Right ventricle myocardium superior (tissue), 1 donor: ENCODE data around the gene SLC29A3. TPM values are rescaled to one million over a fixed set of nuclear protein-coding genes. Genes with fewer than 3 reads are reported as not detected.
"Not testable (repeated sequence)": the region's sequence is repeated elsewhere in the genome, so short reads cannot be mapped to it uniquely, and the experiment has no call there.

Experiments used
- ATAC-seq: fragments of 200-7000 bp; cut with Tn5 transposase; one replicate; pipeline ENCODE4 v1.9.1; 2020; ENCODE audit warnings: mild to moderate bottlenecking; ENCODE audit not compliant: poor library complexity
- DNase-seq: peaks from one replicate; pipeline ENCODE4 v3.0.0-alpha.2; 2020
- intact Hi-C: fragments of 100-400 bp; cut with DNase I; formaldehyde crosslinking; loops from one replicate; pipeline ENCODE4 v1.11.2; 2022
- long read RNA-seq: library from polyadenylated mRNA; unstranded; transcript quantifications from one replicate; pipeline ENCODE4 v2.0.0, GENCODE V29; 2021
- total RNA-seq: library from RNA; stranded (reverse); fragmentation: NEBNext Ultra II Directional; extraction: Animal tissue kit (Norgen Biotek cat#: 25700); gene quantifications from one replicate; pipeline ENCODE4 v1.2.1, GENCODE V29; 2021
- donor health status: DM: no; HTN: yes; CAD: no; lungs with severe emphysema.

Gene SLC29A3
- total RNA-seq: 1.8 TPM
- long read RNA-seq, partial matches to known transcripts: 3 of 4 reads
- long read RNA-seq, other reads (novel, unspliced or antisense): 0 of 4 reads

DNA sequence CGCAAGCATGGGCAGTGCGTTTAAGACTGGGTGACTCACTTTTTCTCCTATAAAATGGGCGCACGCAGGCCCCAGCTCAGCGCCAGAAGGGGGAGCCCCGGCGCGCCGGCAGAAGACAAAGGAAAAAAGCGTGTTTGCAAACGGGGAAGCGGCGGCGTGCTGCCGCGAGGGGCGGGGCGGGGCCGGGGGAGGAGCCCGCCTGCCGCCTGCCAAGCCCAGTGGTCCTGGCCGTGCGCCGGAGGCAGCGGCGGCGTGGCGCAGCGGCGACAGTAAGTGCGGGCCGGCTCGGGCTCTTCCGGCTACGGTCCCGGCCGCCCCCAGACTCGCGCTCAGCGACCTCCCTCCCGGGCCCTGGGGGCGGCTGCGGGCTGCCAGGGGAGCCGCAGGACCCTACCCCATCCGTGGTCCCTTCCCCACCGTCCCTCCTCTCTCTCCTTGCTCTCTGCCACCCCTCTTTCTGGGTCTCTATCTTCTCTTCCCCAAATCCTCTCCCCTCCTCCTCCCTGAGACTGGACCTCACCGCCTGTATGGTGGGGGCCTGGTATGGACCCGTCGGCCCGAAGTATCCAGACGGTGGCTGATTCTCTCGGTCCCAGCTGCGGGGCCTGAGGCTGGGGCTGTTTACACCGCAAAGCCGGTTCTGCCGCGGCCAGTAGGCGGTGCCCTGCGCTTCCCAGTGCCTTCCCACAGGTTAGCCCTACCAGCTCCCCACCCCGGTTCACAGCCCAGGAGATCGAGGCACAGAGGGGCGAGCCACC, at the start of gene SLC29A3:
Gene SLC29A3, plus strand, starts transcription at position 218 of the 758 bp plus-strand sequence. Its CDS starts 51 bp downstream, at position 269.
- intact Hi-C loops: loop anchor here (5.0 to 10.0 kb wide), 4 partner anchors 256 to 576 kb away; no protein-coding TSS in a partner anchor
- peak; percentile 88 for DNase-seq
- ATAC-seq: peak; percentile 97

DNA sequence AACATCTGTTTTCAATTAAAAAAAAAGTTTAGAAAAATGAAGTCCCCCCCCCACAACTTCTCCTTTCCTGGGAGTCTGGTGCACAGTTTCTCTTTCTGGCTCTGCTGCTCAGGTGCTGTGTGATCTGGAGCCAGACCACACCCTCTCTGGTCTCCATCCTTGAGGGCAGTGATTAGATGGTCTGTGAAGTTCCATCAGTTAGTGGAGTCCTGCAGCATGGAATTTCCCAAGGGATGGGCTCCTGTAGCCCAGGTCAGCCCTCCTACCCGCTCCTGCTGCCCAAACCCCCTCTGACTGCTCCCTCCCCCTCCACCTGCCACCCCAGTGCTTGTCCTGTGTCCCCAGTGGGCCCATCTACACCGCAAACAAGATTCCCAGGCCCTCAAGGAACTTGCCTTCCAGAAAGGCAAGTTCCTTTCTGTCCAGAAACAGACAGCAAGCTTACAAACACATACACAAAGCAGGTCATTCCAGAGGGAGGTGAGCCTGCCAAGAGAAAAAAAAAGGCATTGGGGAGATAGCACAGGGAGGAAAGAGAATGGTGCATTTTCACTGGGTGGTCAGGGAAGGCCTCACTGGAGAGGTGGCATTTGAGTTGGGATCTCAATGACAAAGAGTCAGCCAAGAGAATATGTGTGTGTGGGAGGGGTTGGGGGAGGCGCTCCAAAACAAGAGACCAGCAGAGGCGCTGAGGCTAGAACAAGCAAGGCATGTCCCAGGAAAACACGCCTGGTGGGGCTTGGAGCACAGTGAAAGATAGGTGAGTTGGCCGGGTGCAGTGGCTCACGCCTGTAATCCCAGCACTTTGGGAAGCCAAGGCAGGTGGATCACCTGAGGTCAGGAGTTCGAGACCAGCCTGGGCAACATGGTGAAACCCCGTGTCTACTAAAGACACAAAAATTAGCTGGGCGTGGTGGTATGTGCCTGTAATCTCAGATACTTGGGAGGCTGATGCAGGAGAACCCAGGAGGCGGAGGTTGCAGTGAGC, 49.5 kb upstream of the SLC29A3 start:
- peak; percentile 54 for ATAC-seq

DNA sequence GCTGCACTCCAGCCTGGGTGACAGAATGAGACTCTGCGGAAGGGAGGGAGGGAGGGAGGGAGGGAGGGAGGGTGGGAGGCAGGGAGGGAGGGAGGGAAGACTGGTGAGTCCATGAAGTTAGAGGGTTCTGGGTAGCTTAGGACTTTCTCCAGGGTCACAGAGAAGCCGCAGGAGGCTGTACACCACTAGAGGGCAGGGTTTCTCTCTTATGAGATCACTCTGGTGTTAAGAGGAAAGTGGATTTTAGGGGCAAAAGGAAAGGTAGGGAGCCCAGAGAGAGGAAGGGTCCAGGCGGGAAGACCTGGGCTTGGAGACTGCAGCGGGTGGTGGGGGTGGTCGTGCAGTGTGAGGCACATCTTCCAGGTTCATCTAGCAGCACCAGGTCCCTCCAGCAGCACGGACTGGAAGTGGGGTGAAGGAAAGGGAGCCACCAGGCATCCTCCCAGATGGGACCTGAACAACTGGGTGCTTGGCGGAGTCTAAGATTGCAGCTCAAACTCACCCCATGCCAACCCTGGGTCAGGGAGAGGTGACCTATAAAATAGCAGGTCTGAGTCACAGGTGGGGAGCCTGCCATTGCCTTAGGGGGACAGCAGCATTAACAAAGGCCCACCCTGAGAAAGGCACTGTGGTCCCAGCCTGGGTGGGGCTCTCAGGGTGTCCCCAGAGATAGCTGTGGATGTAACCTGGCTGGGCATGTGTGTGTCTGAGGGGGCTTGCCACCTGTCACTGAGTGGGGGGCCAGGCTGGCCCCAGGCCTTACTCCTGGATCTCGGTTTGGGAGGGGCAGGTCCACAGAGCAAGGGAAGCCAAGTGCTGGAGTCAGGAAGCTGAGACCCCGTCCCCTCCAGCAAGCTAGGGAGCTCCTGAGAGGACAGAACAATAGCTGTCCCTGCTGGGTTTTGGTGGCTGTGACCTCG, 48.5 kb upstream of the SLC29A3 start:
- DNase-seq (peak; percentile 59), ATAC-seq (peak; percentile 20)
- intact Hi-C loops: loop anchor here (2.0 kb wide), 1 partner anchor 60 kb away; no protein-coding TSS in a partner anchor

More for the DNA sequence above, 49.5 kb upstream of the SLC29A3 start:
- intact Hi-C loops: loop anchor here (2.0 kb wide), 1 partner anchor 59 kb away; no protein-coding TSS in a partner anchor
- no peak for DNase-seq

DNA sequence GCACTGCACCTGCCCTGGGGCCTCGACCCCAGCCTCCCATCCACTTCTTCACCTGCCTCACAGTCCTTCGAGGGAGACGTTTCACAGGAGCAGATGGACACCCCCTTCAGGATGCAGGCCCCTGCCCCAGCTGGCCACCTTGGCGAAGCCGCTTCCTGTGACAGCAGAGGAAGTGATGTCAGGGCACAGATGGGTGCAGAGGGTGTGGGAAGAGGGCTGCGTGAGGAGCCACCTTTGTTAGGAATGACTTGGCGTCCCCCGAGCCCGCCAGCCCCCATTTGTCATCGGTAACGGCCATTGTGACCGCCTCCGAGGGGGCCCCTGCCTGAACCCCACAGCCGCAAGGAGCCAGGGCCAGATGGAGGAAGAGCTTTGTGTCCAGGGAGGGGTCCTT, 47.4 kb upstream of the SLC29A3 start:
- intact Hi-C loops: loop anchor here (2.0 kb wide), 1 partner anchor 61 kb away; no protein-coding TSS in a partner anchor
- DNase-seq (peak; percentile 30), ATAC-seq (no peak)

DNA sequence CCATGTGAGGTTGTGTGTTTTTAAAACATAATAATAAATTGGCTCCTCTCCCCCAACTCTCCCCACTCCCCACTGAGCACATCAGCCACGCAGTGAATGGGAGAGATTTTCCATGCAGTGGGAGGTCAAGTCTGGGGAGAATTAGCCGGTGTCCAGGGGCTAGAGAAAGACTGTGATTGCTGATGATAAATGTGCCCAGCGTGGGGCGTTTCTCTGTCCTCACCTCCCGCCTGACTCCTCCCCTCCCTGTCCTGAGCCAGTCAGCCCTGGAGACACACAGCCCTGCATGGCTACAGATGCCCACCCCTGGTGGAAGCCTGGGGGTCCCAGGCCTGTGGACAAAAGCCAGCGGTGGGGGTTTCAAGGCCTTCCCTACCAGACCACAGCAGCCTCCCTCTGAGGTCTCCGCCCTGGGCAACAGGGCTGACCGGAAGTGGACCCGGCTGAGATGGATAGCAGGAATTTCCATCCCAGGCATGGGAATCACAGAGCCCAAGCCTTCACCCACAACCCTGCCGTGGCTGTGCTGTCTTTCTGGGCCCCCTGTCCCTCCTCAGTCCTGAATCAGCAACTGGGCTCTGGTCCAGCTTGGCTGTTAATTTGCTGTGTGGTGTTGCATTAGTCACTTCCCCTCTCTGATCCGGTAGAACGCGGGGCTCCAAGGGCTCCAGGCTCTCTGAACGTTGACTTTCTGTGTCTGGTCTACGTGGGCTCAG, 46.8 kb upstream of the SLC29A3 start:
- ATAC-seq: no peak
- intact Hi-C loops: no loop called here
- no peak for DNase-seq

DNA sequence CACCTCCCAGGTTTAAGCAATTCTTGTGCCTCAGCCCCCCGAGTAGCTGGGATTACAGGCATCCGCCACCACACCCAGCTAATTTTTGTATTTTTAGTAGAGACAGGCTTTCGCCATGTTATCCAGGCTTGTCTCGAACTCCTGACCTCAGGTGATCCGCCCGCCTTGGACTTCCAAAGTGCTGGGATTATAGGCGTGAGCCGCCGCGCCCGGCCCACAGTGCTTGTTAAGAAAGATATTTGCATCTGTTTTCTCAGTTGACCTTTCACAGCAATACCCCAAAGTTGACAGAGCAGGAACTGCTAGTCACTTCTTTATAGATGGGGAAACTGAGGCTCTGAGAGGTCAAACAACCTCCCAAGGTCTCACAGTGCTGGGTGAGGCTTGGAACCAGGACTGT, 46.1 kb upstream of the SLC29A3 start:
- DNase-seq, ATAC-seq, intact Hi-C loops: not testable (repeated sequence)

DNA sequence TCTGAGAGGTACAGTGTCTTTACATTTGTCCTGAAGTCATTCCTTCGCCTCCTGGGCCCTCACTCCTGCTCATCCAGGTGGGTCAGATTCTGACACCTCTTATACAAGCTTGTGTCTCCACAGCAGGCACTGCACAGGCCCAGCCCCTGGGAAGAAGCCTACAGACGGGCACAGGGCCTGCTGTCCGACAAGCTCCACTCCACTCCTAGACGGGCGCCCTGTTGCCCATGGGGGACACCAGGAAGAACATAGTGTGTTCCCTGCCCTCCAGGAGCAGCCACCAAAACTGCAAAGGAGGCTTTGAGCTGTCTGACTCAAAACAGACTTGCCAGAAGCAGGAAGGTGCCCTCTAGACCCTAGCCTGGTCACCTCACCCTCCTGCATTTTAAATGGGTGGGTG, 45.6 kb upstream of the SLC29A3 start:
- ATAC-seq: no peak
- intact Hi-C loops: no loop called here
- no peak for DNase-seq

DNA sequence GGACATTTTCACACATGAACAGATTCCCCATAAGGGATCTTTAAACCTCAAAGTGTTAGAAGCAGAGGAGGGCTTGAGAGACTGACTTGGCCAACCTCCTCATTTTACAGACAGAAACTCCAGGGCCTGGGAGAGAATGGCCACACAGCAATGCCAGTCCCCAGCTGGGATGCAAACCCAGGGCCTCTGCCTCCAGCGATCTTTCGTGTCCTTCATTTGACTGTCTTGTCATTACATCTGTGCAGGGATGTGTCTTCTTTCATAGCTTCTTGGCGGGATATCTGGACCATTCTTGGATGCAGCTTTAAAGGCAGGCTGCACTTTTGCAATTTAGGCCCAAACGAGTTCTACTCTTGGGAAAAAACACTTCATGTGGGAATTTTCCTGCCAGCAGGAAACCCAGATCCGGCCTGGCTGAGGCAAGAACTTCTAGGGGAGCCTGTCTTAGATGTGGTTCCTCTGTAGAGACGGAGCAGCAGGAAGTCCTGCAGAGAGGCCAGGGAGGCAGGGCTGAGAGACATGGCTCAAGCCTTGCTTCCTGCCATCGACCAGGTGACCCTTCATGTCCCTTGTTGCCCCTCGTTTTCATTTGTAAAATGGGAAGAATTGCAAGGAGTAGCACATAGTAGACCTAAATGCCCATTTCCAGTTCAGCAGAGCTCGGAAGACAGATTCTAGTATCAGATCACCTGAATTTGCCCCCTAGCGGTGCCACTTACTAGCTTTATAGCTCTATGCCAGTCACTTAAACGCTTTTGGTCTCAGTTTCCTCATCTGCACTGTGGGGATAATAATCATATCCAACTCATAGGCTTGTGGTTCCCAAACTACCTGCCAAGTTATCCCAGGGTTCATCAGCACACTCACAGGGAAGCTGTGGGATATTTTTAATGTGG, 43.9 kb upstream of the SLC29A3 start:
- DNase-seq: no peak
- intact Hi-C loops: no loop called here
- no peak for ATAC-seq

DNA sequence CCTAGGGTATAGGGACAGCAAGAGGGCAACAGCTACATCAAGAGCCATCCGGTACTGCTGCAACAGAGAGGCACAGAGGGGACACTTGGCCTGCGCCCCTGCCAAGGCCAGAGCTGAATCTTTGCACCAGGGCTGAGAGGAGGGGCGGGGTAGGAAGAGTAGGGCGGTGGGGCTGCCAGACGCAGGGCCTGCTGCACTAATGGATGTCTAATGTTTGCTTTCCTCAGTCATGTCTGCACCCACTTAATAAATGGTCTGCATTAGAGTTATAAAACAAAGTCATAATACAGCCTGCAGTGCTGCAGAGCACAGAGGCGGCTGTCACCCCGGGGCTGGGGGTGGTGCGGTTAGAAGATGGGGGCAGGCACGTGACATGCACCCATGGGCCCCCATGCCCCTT, 42.2 kb upstream of the SLC29A3 start:
- no peak for DNase-seq
- intact Hi-C loops: no loop called here
- ATAC-seq: no peak

DNA sequence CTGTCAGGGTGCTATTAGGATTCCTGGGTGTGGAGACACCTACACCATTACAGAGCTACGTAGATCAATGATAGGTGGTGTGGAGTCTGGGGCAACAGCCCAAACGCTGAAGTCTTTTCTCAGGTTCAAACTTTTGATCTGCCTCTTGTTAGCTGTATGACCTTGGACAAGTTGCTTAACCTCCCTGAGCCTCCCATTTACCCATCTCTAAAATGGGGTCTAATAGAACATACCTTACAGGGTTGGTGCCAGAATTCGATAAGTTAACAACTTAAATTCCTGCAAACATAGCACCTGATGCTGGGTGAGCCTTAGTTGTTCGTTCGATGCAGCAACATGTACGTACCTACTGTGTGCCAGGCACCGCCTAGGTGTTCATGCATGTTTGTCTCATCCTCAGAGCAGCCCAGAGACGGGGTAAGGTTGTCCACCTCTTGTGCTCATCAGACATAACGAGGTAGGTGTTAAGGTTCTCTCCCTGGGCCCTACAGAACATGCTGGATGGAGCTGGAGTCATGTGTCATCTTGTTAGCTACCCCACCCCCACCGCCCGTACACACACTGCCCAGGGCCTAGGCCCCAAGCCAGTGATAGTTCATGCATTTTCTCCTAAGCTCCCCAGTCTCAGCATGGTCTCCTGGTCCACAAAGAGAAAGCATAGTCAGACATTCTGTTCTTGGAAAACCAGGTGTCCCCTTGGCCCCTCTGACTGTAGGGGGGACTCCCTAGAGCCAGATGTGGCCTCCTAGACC, 41.0 kb upstream of the SLC29A3 start:
- DNase-seq: no peak
- ATAC-seq: no peak
- intact Hi-C loops: no loop called here

DNA sequence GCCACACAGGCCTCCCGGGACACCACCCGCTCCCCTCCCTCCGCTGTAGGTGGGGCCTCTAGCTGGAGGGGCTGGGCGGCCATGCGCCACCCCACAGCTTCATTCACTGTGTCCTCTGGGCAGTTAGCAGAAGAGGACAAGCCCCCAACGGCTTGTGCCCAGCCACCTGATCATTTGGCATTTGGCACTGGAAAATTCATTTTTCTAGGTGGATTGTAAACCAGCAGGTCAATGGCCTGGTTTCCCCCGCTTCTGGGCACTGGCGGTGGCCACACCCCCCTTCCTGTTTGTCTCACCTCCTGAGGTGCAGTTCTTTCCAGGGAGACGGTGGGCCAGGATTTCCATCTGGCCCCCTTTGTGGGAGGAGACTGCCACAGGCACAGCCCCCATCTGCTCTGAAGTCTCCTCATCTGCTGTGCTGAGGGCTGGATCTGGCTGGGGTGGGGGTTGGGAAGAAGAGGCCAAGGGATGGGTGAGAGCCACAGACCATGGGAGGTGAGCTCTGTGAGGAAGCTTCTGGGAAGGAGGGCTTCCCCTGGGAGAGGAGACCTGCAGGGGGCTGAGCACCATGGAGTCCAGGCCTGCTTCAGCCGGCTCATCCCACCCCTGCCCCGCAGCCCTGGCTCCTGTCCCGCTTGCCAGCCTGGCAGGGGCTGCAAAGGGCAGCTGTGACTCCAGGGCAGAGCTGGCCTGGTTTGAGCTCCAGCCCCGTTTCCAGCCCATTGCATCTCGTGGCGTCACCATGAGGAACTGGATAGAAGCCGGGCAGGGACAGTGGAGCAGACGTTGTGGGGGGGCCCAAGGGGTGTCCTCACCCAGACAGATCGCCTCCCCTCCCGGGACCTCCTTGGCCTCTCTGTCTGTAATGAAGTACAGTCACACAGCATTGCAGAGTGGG, 40.1 kb upstream of the SLC29A3 start:
- no peak for ATAC-seq
- DNase-seq: no peak
- intact Hi-C loops: no loop called here

DNA sequence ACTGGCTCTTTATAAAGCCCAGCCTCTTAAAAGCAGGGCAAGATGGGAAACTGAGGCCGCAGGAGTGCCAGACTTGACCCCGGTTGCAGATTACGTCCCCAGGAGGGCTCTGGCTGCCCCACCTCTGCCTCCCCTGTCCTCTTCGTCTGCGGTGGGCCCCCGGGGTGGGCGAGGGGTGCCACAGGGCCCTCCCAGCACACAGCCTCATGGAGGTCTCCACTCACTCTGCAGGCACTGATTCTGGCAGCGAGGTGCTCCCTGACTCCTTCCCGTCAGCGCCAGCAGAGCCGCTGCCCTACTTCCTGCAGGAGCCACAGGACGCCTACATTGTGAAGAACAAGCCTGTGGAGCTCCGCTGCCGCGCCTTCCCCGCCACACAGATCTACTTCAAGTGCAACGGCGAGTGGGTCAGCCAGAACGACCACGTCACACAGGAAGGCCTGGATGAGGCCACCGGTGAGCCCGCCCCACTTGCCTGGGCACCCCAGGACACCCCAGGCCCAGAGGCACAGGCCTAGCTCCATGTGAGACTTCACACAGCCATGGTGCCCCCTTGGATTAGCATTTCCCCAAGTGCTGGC, 39.4 kb upstream of the SLC29A3 start:
- DNase-seq (no peak), ATAC-seq (no peak)
- intact Hi-C loops: loop anchor here (5.0 kb wide), 1 partner anchor 72 kb away; no protein-coding TSS in a partner anchor

DNA sequence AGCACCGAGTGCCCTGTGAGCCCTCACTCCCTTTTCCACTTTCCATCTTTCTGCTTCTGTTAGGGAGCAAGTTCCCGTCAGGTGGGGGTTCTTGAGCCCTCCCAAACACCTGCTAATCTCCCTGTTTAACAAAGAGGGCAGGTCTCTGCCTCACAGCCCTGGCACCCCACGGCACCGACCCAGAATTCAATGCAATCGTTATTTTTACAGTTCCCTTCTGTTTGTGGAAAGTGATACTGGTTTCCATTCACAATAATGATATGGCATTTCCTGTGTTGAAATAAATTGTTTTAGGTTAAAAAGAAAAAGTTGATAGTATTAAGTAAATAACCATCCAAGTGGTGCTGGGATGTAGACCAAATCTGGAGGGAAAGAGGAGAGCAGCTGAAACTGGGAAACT, 38.8 kb upstream of the SLC29A3 start:
- no peak for DNase-seq
- no peak for ATAC-seq
- intact Hi-C loops: loop anchor here (5.0 kb wide), 1 partner anchor 73 kb away; no protein-coding TSS in a partner anchor

DNA sequence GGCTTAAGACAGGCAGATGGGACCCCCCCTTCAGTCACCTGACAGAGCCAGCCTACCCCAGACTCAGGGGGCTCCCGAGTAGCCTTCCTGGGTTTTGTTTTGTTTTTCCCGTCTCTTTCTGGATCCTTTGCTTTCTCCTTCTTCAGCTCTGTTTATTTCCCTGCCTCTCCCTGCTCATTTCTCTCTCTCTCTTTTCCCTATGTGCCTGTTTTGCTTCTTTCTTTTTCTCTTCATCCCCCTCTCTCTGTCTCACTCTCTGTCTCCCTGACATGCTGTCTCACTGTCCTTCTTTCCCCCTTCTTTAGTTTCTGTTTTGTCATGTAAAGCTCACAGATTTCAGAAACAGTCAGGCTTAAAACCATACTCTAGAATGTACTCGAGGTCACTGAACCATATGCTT, 38.2 kb upstream of the SLC29A3 start:
- DNase-seq: no peak
- intact Hi-C loops: loop anchor here (5.0 kb wide), 1 partner anchor 74 kb away; no protein-coding TSS in a partner anchor
- ATAC-seq: no peak
